Posterior cingulate gyrus (tissue), 11 donors: ENCODE results near the gene DNM2.
A peak's percentile ranks its signal among the peaks of the same experiment; 100 is the strongest.
"Not testable (repeated sequence)": the region's sequence is repeated elsewhere in the genome, so short reads cannot be mapped to it uniquely, and the experiment has no call there.

Experiments used
- DNase-seq, 10 donors: peaks; one replicate each; pipeline versions ENCODE4 v3.0.0 to v3.0.0-alpha.2; 2020 to 2021; ENCODE audit warnings: mixed read lengths in 3 of 10
- intact Hi-C: fragments of 100-400 bp; cut with DNase I; formaldehyde crosslinking; loops from one replicate; pipeline ENCODE4 v1.15.1; 2023

DNM2 gene

DNA sequence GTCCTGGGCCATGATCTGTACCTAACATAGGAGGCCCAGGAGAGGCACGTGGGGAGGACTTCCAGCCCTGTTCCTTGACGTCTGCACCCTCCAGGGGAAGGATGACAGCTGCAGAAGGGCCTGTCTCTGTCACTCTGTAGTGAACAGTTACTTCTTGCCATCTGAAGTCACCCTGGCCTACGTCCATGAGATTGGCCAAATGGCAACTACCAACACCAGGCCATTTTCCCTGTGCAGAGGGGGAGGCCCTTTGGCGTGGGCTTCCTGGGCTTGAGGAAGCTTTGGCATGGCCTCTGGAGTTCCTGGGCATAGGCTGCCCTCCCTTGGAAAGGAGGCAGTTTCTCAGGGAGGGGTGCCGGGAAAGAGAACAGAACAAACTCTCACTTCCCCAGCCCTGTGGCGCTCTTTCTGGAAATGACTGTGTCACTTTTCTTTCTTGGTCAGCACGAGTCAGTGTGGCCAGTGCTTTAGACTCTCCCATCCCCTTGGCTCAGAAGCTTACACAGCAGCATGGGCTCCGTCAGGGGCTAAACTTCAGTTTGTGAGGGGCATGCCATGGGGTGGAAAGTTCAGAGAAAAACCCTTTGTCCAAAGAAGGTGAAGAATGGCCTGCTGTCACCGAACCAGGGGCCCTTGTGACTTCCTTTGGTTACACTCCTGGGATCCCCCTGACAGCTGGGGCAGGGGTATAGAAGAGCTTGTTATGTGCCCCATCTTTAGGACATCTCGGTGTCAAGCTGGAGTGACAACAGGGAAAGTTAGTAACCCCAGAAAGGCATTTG is 158.8 kb downstream of the DNM2 start:
- DNase-seq, result peak in 1 of 10 donors; percentile 88
- intact Hi-C loops, result no loop called here

DNA sequence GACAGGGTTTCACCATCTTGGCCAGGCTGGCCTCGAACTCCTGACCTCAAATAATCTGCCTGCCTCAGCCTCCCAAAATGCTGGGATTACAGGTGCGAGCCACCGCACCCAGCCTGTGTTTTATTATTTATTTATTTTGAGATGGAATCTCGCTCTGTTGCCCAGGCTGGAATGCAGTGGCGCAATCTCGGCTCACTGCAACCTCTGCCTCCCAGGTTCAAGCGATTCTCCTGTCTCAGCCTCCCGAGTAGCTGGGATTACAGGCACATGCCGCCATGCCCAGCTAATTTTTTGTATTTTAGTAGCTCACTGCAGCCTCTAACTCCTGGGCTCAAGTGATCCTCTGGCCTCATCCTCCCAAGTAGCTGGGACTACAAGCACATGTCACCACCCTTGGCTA is 159.7 kb downstream of the DNM2 start:
- intact Hi-C loops, DNase-seq: not testable (repeated sequence)

DNA sequence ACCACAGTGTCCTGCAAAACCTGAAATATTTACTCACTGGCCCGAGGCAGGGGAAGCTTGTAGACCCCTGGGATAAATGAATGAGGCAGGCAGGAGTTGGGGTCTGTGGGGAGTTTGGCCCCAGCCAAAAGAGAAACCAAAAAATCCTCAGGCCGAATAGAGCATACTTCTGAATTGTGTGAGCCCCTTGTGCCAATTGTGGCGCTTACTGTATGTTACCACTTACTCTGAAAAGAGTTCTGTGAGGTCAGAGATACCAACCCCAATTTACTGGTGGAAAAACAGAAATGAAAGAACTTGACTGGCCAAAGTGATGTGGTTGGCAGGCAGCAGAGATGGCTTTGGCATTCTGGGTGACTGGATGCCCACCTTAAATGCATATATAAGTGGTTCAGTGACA is 160.4 kb downstream of the DNM2 start:
- intact Hi-C loops, result no loop called here
- DNase-seq, result no peak
